Measurements from ENCODE around the gene KRT17. TPM values are rescaled to one million over a fixed set of nuclear protein-coding genes. Genes with fewer than 3 reads are reported as not detected.

KRT17 gene
- total RNA-seq = 1 to 10 TPM in 2 of 4 donors, under 1 TPM in 1, not detected in 1; 0.58 to 5.6 (median 1.2) TPM

- H3K36me3 ChIP-seq = no peaks in the 10 kb centered on the region
- intact Hi-C loops (cut with DNase I) = no loop called here
- H3K4me1 ChIP-seq = no peaks in the 10 kb centered on the region
- peaks cover 0 to 29% (median 0%) of the 10 kb centered on the region in 4 donors for H3K27me3 ChIP-seq
- H3K9me3 ChIP-seq = no peaks in the 10 kb centered on the region
- WGBS = 73% methylated on average over 30 of the region's 33 CpGs
- H3K27ac ChIP-seq (replicated peaks in 1 of 4) = no peak within 1 kb of the TSS
- no peak for DNase-seq (ENCODE audit: extremely low spot score)
- no peak within 1 kb of the TSS for H3K4me3 ChIP-seq
- TF ChIP-seq POLR2AphosphoS5 (IDR thresholded peaks at IDR 0.05) = no peak
- TF ChIP-seq EP300 (IDR thresholded peaks at IDR 0.05) = no peak
- TF ChIP-seq CTCF (IDR thresholded peaks at IDR 0.05) = no peak
- TF ChIP-seq POLR2A (IDR thresholded peaks at IDR 0.05; ENCODE audit: low read depth) = no peak
These were observed at the start of gene KRT17 for GRCh38 chr17:41624208-41625101. Gene KRT17 (minus strand): TSS chr17:41624575. CDS start chr17:41624509, 66 bp downstream.

GRCh38 chr17:41672153-41672552, 47.8 kb upstream of the KRT17 start:
- Histone ChIP-seq H3K27ac (replicated peaks in 1 of 4) (no peak overlapping the region), H3K4me3 (no peak overlapping the region), H3K4me1 (peaks cover 3 to 7% (median 4%) of the 10 kb centered on the region in 4 donors), H3K27me3 (peaks cover 0 to 13% (median 0%) of the 10 kb centered on the region in 4 donors), H3K9me3 (no peaks in the 10 kb centered on the region), H3K36me3 (no peaks in the 10 kb centered on the region)
- no peak for DNase-seq (ENCODE audit: extremely low spot score)
- TF ChIP-seq CTCF (IDR thresholded peaks at IDR 0.05) = no peak
- no peak for TF ChIP-seq POLR2A (IDR thresholded peaks at IDR 0.05; ENCODE audit: low read depth)
- TF ChIP-seq POLR2AphosphoS5 (IDR thresholded peaks at IDR 0.05) = no peak
- TF ChIP-seq EP300 (IDR thresholded peaks at IDR 0.05) = no peak
- intact Hi-C loops (cut with DNase I) = no loop called here
- WGBS = 94% methylated on average over 7 of the region's 7 CpGs

GRCh38 chr17:41667280-41668041, 43.1 kb upstream of the KRT17 start:
- intact Hi-C loops (cut with DNase I) = loop anchor here (5.0 kb wide), 1 partner anchor 810 kb away; no protein-coding TSS in a partner anchor
- Histone ChIP-seq H3K27me3 (no peaks in the 10 kb centered on the region), H3K36me3 (no peaks in the 10 kb centered on the region), H3K9me3 (no peaks in the 10 kb centered on the region), H3K4me3 (peak overlapping the region in 3 of 4 donors; percentile 53 to 65 (median 57)), H3K27ac (replicated peaks in 1 of 4) (peak overlapping the region; percentile 81 to 91 (median 86)), H3K4me1 (peaks cover 21 to 37% (median 27%) of the 10 kb centered on the region in 4 donors)
- no peak for DNase-seq (ENCODE audit: extremely low spot score)
- 67% methylated on average over 19 of the region's 23 CpGs for WGBS
- TF ChIP-seq POLR2A (IDR thresholded peaks at IDR 0.05; ENCODE audit: low read depth) (no peak), POLR2AphosphoS5 (IDR thresholded peaks at IDR 0.05) (no peak), CTCF (IDR thresholded peaks at IDR 0.05) (no peak), EP300 (IDR thresholded peaks at IDR 0.05) (no peak)

GRCh38 chr17:41666708-41667279, 42.4 kb upstream of the KRT17 start:
- Histone ChIP-seq H3K4me1 (peaks cover 21 to 37% (median 27%) of the 10 kb centered on the region in 4 donors), H3K27ac (replicated peaks in 1 of 4) (peak overlapping the region; percentile 81 to 91 (median 86)), H3K4me3 (peak overlapping the region; percentile 53 to 65 (median 58)), H3K27me3 (no peaks in the 10 kb centered on the region), H3K36me3 (no peaks in the 10 kb centered on the region), H3K9me3 (no peaks in the 10 kb centered on the region)
- DNase-seq (ENCODE audit: extremely low spot score) = peak; percentile 96
- 0% methylated on average over 3 of the region's 23 CpGs for WGBS
- intact Hi-C loops (cut with DNase I) = loop anchor here (5.0 kb wide), 1 partner anchor 809 kb away; no protein-coding TSS in a partner anchor
- no peak for TF ChIP-seq EP300 (IDR thresholded peaks at IDR 0.05)
- no peak for TF ChIP-seq POLR2A (IDR thresholded peaks at IDR 0.05; ENCODE audit: low read depth)
- TF ChIP-seq POLR2AphosphoS5 (IDR thresholded peaks at IDR 0.05) = peak in 1 of 2 donors; percentile 45
- TF ChIP-seq CTCF (IDR thresholded peaks at IDR 0.05) = peak; percentile 98
